Loucy (cell line): ENCODE measurements around the gene TMOD4.
A peak's percentile ranks its signal among the peaks of the same experiment; 100 is the strongest.

Source experiments
- H2AFZ ChIP-seq: fragments of 200-600 bp; sonication (generic); 2 replicates; pipeline ENCODE4 v1.6.0; 2016; ENCODE audit warnings: antibody characterized with exemption, mild to moderate bottlenecking, low read length, moderate library complexity
- H3F3A ChIP-seq: fragments of 200-600 bp; 2 replicates; pipeline ENCODE4 v1.6.0; 2016; ENCODE audit warnings: antibody characterized with exemption, low read depth, mild to moderate bottlenecking
- H3K27me3 ChIP-seq: fragments of 200-600 bp; sonication (generic); 2 replicates; pipeline ENCODE4 v1.6.1; 2014; ENCODE audit warnings: low read length, mild to moderate bottlenecking; ENCODE audit not compliant: insufficient read depth, poor library complexity, severe bottlenecking
- H3K36me3 ChIP-seq: fragments of 200-600 bp; sonication (generic); 2 replicates; pipeline ENCODE4 v1.6.1; 2016; ENCODE audit warnings: low read length; ENCODE audit not compliant: insufficient read depth
- H3K4me1 ChIP-seq: fragments of 200-600 bp; sonication (generic); 2 replicates; pipeline ENCODE4 v1.5.1; 2014; ENCODE audit warnings: low read length, mild to moderate bottlenecking; ENCODE audit not compliant: insufficient read depth, poor library complexity, severe bottlenecking
- H3K4me2 ChIP-seq: fragments of 200-600 bp; sonication (generic); 2 replicates; pipeline ENCODE4 v1.6.0; 2014; ENCODE audit warnings: antibody characterized with exemption, low read length, low read depth, mild to moderate bottlenecking; ENCODE audit not compliant: poor library complexity, severe bottlenecking
- H3K4me3 ChIP-seq: fragments of 200-600 bp; sonication (generic); 2 replicates; pipeline ENCODE4 v1.5.1; 2014; ENCODE audit warnings: low read length, mild to moderate bottlenecking, mixed read lengths; ENCODE audit not compliant: poor library complexity, severe bottlenecking
- H3K79me2 ChIP-seq: fragments of 200-600 bp; sonication (generic); 2 replicates; pipeline ENCODE4 v1.6.1; 2014; ENCODE audit warnings: low read length; ENCODE audit not compliant: insufficient read depth
- H3K9ac ChIP-seq: fragments of 200-600 bp; sonication (generic); 2 replicates; pipeline ENCODE4 v1.6.0; 2014; ENCODE audit warnings: mild to moderate bottlenecking, low read depth, low read length, moderate library complexity; ENCODE audit not compliant: poor library complexity, severe bottlenecking
- H3K9me2 ChIP-seq: fragments of 200-600 bp; sonication (generic); replicated peaks from 2 replicates; pipeline ENCODE4 v1.6.1; 2016; ENCODE audit warnings: low read depth, low read length, mixed read lengths
- H3K9me3 ChIP-seq: fragments of 200-600 bp; sonication (generic); 2 replicates; pipeline ENCODE4 v1.6.1; 2014; ENCODE audit warnings: mild to moderate bottlenecking, antibody characterized with exemption, low read length, low read depth; ENCODE audit not compliant: insufficient read depth
- H4K20me1 ChIP-seq: fragments of 200-600 bp; sonication (generic); 2 replicates; pipeline ENCODE4 v1.6.0; 2014; ENCODE audit warnings: antibody characterized with exemption, low read length, mild to moderate bottlenecking; ENCODE audit not compliant: insufficient read depth, poor library complexity, severe bottlenecking
- CTCF ChIP-seq: fragments of 200-600 bp; sonication (generic); conservative IDR thresholded peaks from 2 replicates; pipeline ENCODE4 v1.5.1; 2014; ENCODE audit warnings: mild to moderate bottlenecking, antibody characterized with exemption, low read length
- EZH2phosphoT487 ChIP-seq: fragments of 200-600 bp; IDR thresholded peaks from 2 replicates; pipeline ENCODE4 v1.6.1; 2018; ENCODE audit warnings: antibody characterized with exemption, mild to moderate bottlenecking, moderate library complexity, borderline replicate concordance

TMOD4 gene

GRCh38 chr1:151175863-151176262 is at the start of gene TMOD4:
Gene TMOD4, minus strand, starts transcription at chr1:151175981. Its CDS starts 1,106 bp downstream, at chr1:151174875.
- H3K79me2 ChIP-seq: no peaks in the 10 kb centered on the region
- H3K36me3 ChIP-seq: peaks cover 51% of the 10 kb centered on the region; the same call in 1 of the 2 replicates
- no peak within 1 kb of the TSS for H3K4me2 ChIP-seq
- H3K9ac ChIP-seq: no peak within 1 kb of the TSS
- no peaks in the 10 kb centered on the region for H4K20me1 ChIP-seq
- no peaks in the 10 kb centered on the region for H3K9me2 ChIP-seq
- H3K9me3 ChIP-seq: no peaks in the 10 kb centered on the region
- no peak for TF ChIP-seq EZH2phosphoT487
- TF ChIP-seq CTCF: peak; percentile 69
- no peaks in the 10 kb centered on the region for H3K4me1 ChIP-seq
- H3K27me3 ChIP-seq: no peaks in the 10 kb centered on the region
- no peaks in the 10 kb centered on the region for H3F3A ChIP-seq
- H3K4me3 ChIP-seq: no peak within 1 kb of the TSS
- no peak within 1 kb of the TSS for H2AFZ ChIP-seq

- Histone ChIP-seq H3K36me3 (peaks cover 11% of the 10 kb centered on the region; the same call in 1 of the 2 replicates), H3K9me2 (no peaks in the 10 kb centered on the region), H3K9me3 (no peaks in the 10 kb centered on the region), H3K4me2 (no peak overlapping the region), H3K4me1 (no peaks in the 10 kb centered on the region), H4K20me1 (peaks cover 21% of the 10 kb centered on the region), H3F3A (no peaks in the 10 kb centered on the region; the same call in 1 of the 2 replicates), H2AFZ (no peak overlapping the region), H3K4me3 (no peak overlapping the region), H3K27me3 (no peaks in the 10 kb centered on the region), H3K79me2 (peaks cover 56% of the 10 kb centered on the region), H3K9ac (no peak overlapping the region)
- TF ChIP-seq EZH2phosphoT487: no peak
- no peak for TF ChIP-seq CTCF
Observed at GRCh38 chr1:151222130-151222529, 46.3 kb upstream of the TMOD4 start.

- H3K4me3 ChIP-seq: no peak overlapping the region
- H3K9me3 ChIP-seq: no peaks in the 10 kb centered on the region
- H4K20me1 ChIP-seq: peaks cover 24% of the 10 kb centered on the region
- H2AFZ ChIP-seq: no peak overlapping the region
- no peak overlapping the region for H3K4me2 ChIP-seq
- peaks cover 11% of the 10 kb centered on the region; the same call in 1 of the 2 replicates for H3K36me3 ChIP-seq
- no peak overlapping the region for H3K9ac ChIP-seq
- no peaks in the 10 kb centered on the region for H3K9me2 ChIP-seq
- H3F3A ChIP-seq: no peaks in the 10 kb centered on the region; the same call in 1 of the 2 replicates
- no peaks in the 10 kb centered on the region for H3K27me3 ChIP-seq
- H3K79me2 ChIP-seq: peaks cover 61% of the 10 kb centered on the region
- H3K4me1 ChIP-seq: no peaks in the 10 kb centered on the region
- TF ChIP-seq EZH2phosphoT487: no peak
- no peak for TF ChIP-seq CTCF
Observed at GRCh38 chr1:151221616-151222015, 45.8 kb upstream of the TMOD4 start.
